HG03064 (cell line): ENCODE measurements around the gene CAMKV.

Experiments
- ATAC-seq: cut with Tn5 transposase; IDR thresholded peaks from one replicate; pipeline ENCODE4 v1.9.1; 2021; ENCODE audit warnings: low read depth; ENCODE audit not compliant: unreplicated experiment

The CAMKV gene

GRCh38 chr3:49898991-49899390 lies 29.3 kb upstream of the CAMKV start:
- ATAC-seq = no peak

GRCh38 chr3:49896345-49896744 lies 26.6 kb upstream of the CAMKV start:
- no peak for ATAC-seq

- ATAC-seq = no peak
Observed at GRCh38 chr3:49895791-49896190, 26.1 kb upstream of the CAMKV start.

GRCh38 chr3:49889296-49889695 lies 19.6 kb upstream of the CAMKV start:
- ATAC-seq = no peak

- ATAC-seq = no peak
Observed at GRCh38 chr3:49886922-49887265, 17.2 kb upstream of the CAMKV start.

GRCh38 chr3:49883998-49884397 lies 14.3 kb upstream of the CAMKV start:
- no peak for ATAC-seq

- no peak for ATAC-seq
Observed at GRCh38 chr3:49882166-49882565, 12.5 kb upstream of the CAMKV start.

GRCh38 chr3:49880581-49881315 lies 11.0 kb upstream of the CAMKV start:
- ATAC-seq = no peak

- no peak for ATAC-seq
Observed at GRCh38 chr3:49879721-49880120, 10.0 kb upstream of the CAMKV start.

GRCh38 chr3:49878686-49879085 lies 9.0 kb upstream of the CAMKV start:
- no peak for ATAC-seq

- ATAC-seq = no peak
Observed at GRCh38 chr3:49877716-49878115, 8.0 kb upstream of the CAMKV start.

GRCh38 chr3:49876567-49876966 lies 6.9 kb upstream of the CAMKV start:
- no peak for ATAC-seq

- no peak for ATAC-seq
Observed at GRCh38 chr3:49873623-49874022, 3.9 kb upstream of the CAMKV start.

GRCh38 chr3:49872801-49873281 lies 3.1 kb upstream of the CAMKV start:
- no peak for ATAC-seq

GRCh38 chr3:49871531-49872153 lies 1.9 kb upstream of the CAMKV start:
- ATAC-seq = no peak

- no peak for ATAC-seq
Observed at GRCh38 chr3:49868862-49869466, 742 bp downstream of the CAMKV start.

- no peak for ATAC-seq
Observed at GRCh38 chr3:49867871-49868321, 1.8 kb downstream of the CAMKV start.

GRCh38 chr3:49867400-49867799 lies 2.3 kb downstream of the CAMKV start:
- no peak for ATAC-seq

GRCh38 chr3:49865198-49865784 lies 4.4 kb downstream of the CAMKV start:
- ATAC-seq = no peak

GRCh38 chr3:49864505-49864904 lies 5.2 kb downstream of the CAMKV start:
- ATAC-seq = no peak

- no peak for ATAC-seq
Observed at GRCh38 chr3:49859576-49860305, 10.0 kb downstream of the CAMKV start.
